H1 (cell line): ENCODE data around the gene PPP1R12B. TPM values are rescaled to one million over a fixed set of nuclear protein-coding genes. Genes with fewer than 3 reads are reported as not detected.

Source experiments
- ATF3 ChIP-seq: IDR thresholded peaks from 2 replicates; pipeline ENCODE4 v1.6.1; 2011; ENCODE audit warnings: low read depth, mild to moderate bottlenecking, low read length; ENCODE audit not compliant: insufficient read depth
- GTF2F1 ChIP-seq: IDR thresholded peaks from 2 replicates; pipeline ENCODE4 v1.6.1; 2012; ENCODE audit warnings: low read depth, low read length, improper control_type of control experiment, borderline replicate concordance
- KDM1A ChIP-seq: fragments of 200-600, 300-600 bp; sonication (generic); IDR thresholded peaks from 2 replicates; pipeline ENCODE4 v1.7.1; 2016; ENCODE audit warnings: mild to moderate bottlenecking, low read length, borderline replicate concordance
- SIX5 ChIP-seq: IDR thresholded peaks from 2 replicates; pipeline ENCODE4 v1.6.1; 2011; ENCODE audit warnings: mild to moderate bottlenecking, low read depth, low read length
- SP4 ChIP-seq: IDR thresholded peaks from 2 replicates; pipeline ENCODE4 v1.6.1; 2012; ENCODE audit warnings: low read length, inconsistent platforms
- polyA plus RNA-seq, 7 experiments: library from polyadenylated mRNA; depleted of rRNA in 3 of 7; stranded (reverse) in 5 of 7; unstranded in 2 of 7; fragments of >200 nt in 5 of 7; fragments of 200-250 nt in 2 of 7; gene quantifications; 1 replicate in 5 of 7; 2 replicates in 1 of 7; 4 replicates in 1 of 7; pipeline versions ENCODE4 v1.2.1 to v1.2.3, GENCODE V29; 2011 to 2013; ENCODE audit warnings: missing spikeins in 2 of 7, mixed read lengths in 2 of 7
- total RNA-seq: library from RNA; stranded (reverse); fragmentation: NEBNext Ultra II Directional; extraction: Animal tissue kit (Norgen Biotek cat#: 25700); gene quantifications from 2 replicates; pipeline ENCODE4 v1.2.1, GENCODE V29; 2021
- TF ChIP-seq, protein P1 (sequence below), 3 experiments: IDR thresholded peaks; 1 replicate in 2 of 3; 2 replicates in 1 of 3; pipeline versions ENCODE4 v1.5.1 to v1.6.1; 2011; ENCODE audit warnings: low read length in 3 of 3, mild to moderate bottlenecking in 3 of 3, inconsistent platforms in 2 of 3, low read depth in 1 of 3, moderate library complexity in 1 of 3; ENCODE audit not compliant: insufficient read depth in 1 of 3; ENCODE audit errors: control extremely low read depth in 1 of 3

PPP1R12B gene
- total and polyA plus RNA-seq, 2 of the 8 experiments (the other 6 are each of a cell fraction or from before 2014, with no cell fraction given): 7.9 to 18.7 TPM

- no peak for TF ChIP-seq KDM1A
- no peak for TF ChIP-seq GTF2F1
- no peak for TF ChIP-seq SIX5
- no peak for TF ChIP-seq SP4
- TF ChIP-seq, protein P1, sequence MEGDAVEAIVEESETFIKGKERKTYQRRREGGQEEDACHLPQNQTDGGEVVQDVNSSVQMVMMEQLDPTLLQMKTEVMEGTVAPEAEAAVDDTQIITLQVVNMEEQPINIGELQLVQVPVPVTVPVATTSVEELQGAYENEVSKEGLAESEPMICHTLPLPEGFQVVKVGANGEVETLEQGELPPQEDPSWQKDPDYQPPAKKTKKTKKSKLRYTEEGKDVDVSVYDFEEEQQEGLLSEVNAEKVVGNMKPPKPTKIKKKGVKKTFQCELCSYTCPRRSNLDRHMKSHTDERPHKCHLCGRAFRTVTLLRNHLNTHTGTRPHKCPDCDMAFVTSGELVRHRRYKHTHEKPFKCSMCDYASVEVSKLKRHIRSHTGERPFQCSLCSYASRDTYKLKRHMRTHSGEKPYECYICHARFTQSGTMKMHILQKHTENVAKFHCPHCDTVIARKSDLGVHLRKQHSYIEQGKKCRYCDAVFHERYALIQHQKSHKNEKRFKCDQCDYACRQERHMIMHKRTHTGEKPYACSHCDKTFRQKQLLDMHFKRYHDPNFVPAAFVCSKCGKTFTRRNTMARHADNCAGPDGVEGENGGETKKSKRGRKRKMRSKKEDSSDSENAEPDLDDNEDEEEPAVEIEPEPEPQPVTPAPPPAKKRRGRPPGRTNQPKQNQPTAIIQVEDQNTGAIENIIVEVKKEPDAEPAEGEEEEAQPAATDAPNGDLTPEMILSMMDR (IDR thresholded peaks at IDR 0.05; ENCODE audit: control extremely low read depth in 1 of 3, insufficient read depth in 1 of 3, low read depth in 1 of 3, low read length in 3 of 3): no peak
- TF ChIP-seq ATF3: no peak
Observed at GRCh38 chr1:202310746-202311145, 37.8 kb upstream of the PPP1R12B start (continued).
